ENCODE results near the gene IL9R.
A peak's percentile ranks its signal among the peaks of the same experiment; 100 is the strongest.
"Not testable (repeated sequence)": the region's sequence is repeated elsewhere in the genome, so short reads cannot be mapped to it uniquely, and the experiment has no call there.

The IL9R gene

GRCh38 chrX:155997436-155997835 lies at the start of gene IL9R:
Gene IL9R (plus strand): TSS chrX:155997696. CDS start chrX:155997760, 64 bp downstream.
- DNase-seq (no peak), ATAC-seq (replicated peaks) (peak; percentile 86 to 87)
- Mint-ChIP-seq H3K27me3 (no peaks in the 10 kb centered on the region), H3K4me1 (peaks cover 7 to 20% of the 10 kb centered on the region in 2 donors), H3K27ac (no peak within 1 kb of the TSS), H3K4me3 (no peak within 1 kb of the TSS), H3K36me3 (no peaks in the 10 kb centered on the region), H3K9me3 (no peaks in the 10 kb centered on the region)

- no peak overlapping the region for H3K4me3 Mint-ChIP-seq
- no peak overlapping the region for H3K27ac Mint-ChIP-seq
These were observed 48.4 kb upstream of the IL9R start for GRCh38 chrX:155949098-155949497.

GRCh38 chrX:155951237-155951789 lies 46.2 kb upstream of the IL9R start:
- no peak for DNase-seq
- H3K27ac Mint-ChIP-seq = no peak overlapping the region
- no peaks in the 10 kb centered on the region for H3K4me1 Mint-ChIP-seq
- peaks cover 2 to 5% of the 10 kb centered on the region in 2 donors for H3K36me3 Mint-ChIP-seq
- no peak overlapping the region for H3K4me3 Mint-ChIP-seq
- H3K9me3 Mint-ChIP-seq = peaks cover 0 to 5% of the 10 kb centered on the region in 2 donors
- H3K27me3 Mint-ChIP-seq = no peaks in the 10 kb centered on the region
- ATAC-seq (replicated peaks) = no peak

More at GRCh38 chrX:155949098-155949497, 48.4 kb upstream of the IL9R start:
- Mint-ChIP-seq H3K36me3 (peaks cover 5 to 8% of the 10 kb centered on the region in 2 donors), H3K27me3 (no peaks in the 10 kb centered on the region), H3K9me3 (peaks cover 0 to 4% of the 10 kb centered on the region in 2 donors), H3K4me1 (no peaks in the 10 kb centered on the region)
- DNase-seq (no peak), ATAC-seq (replicated peaks) (no peak)

- DNase-seq (no peak), ATAC-seq (replicated peaks) (no peak)
- no peak overlapping the region for H3K27ac Mint-ChIP-seq
- no peak overlapping the region for H3K4me3 Mint-ChIP-seq
- H3K9me3 Mint-ChIP-seq = peaks cover 0 to 5% of the 10 kb centered on the region in 2 donors
- H3K36me3 Mint-ChIP-seq = peaks cover 2 to 4% of the 10 kb centered on the region in 2 donors
- no peaks in the 10 kb centered on the region for H3K4me1 Mint-ChIP-seq
- no peaks in the 10 kb centered on the region for H3K27me3 Mint-ChIP-seq
These were observed 44.4 kb upstream of the IL9R start for GRCh38 chrX:155953055-155953454.

- no peak overlapping the region for H3K4me3 Mint-ChIP-seq
- DNase-seq = no peak
- peaks cover 0 to 5% of the 10 kb centered on the region in 2 donors for H3K9me3 Mint-ChIP-seq
- no peaks in the 10 kb centered on the region for H3K27me3 Mint-ChIP-seq
- peaks cover 2 to 4% of the 10 kb centered on the region in 2 donors for H3K36me3 Mint-ChIP-seq
- H3K4me1 Mint-ChIP-seq = no peaks in the 10 kb centered on the region
- H3K27ac Mint-ChIP-seq = no peak overlapping the region
- ATAC-seq (replicated peaks) = no peak
These were observed 42.7 kb upstream of the IL9R start for GRCh38 chrX:155954793-155955192.

- no peaks in the 10 kb centered on the region for H3K4me1 Mint-ChIP-seq
- no peak overlapping the region for H3K4me3 Mint-ChIP-seq
- H3K36me3 Mint-ChIP-seq = peaks cover 2 to 4% of the 10 kb centered on the region in 2 donors
- ATAC-seq (replicated peaks) = no peak
- DNase-seq = no peak
- no peaks in the 10 kb centered on the region for H3K27me3 Mint-ChIP-seq
- H3K9me3 Mint-ChIP-seq = peaks cover 0 to 5% of the 10 kb centered on the region in 2 donors
- H3K27ac Mint-ChIP-seq = no peak overlapping the region
These were observed 41.4 kb upstream of the IL9R start for GRCh38 chrX:155956099-155956498.

GRCh38 chrX:155956649-155957048 lies 40.8 kb upstream of the IL9R start:
- peaks cover 2 to 4% of the 10 kb centered on the region in 2 donors for H3K36me3 Mint-ChIP-seq
- peaks cover 0 to 5% of the 10 kb centered on the region in 2 donors for H3K9me3 Mint-ChIP-seq
- H3K27ac Mint-ChIP-seq = no peak overlapping the region
- no peak overlapping the region for H3K4me3 Mint-ChIP-seq
- no peak for ATAC-seq (replicated peaks)
- no peaks in the 10 kb centered on the region for H3K27me3 Mint-ChIP-seq
- no peak for DNase-seq
- H3K4me1 Mint-ChIP-seq = no peaks in the 10 kb centered on the region

GRCh38 chrX:155957843-155958242 lies 39.7 kb upstream of the IL9R start:
- H3K4me1 Mint-ChIP-seq = no peaks in the 10 kb centered on the region
- DNase-seq = no peak
- no peak overlapping the region for H3K27ac Mint-ChIP-seq
- peaks cover 0 to 5% of the 10 kb centered on the region in 2 donors for H3K9me3 Mint-ChIP-seq
- no peaks in the 10 kb centered on the region for H3K27me3 Mint-ChIP-seq
- ATAC-seq (replicated peaks) = no peak
- no peak overlapping the region for H3K4me3 Mint-ChIP-seq
- H3K36me3 Mint-ChIP-seq = peaks cover 2 to 4% of the 10 kb centered on the region in 2 donors

- peaks cover 0 to 4% of the 10 kb centered on the region in 2 donors for H3K36me3 Mint-ChIP-seq
- no peaks in the 10 kb centered on the region for H3K4me1 Mint-ChIP-seq
- no peak overlapping the region for H3K27ac Mint-ChIP-seq
- ATAC-seq (replicated peaks) (no peak), DNase-seq (no peak)
- H3K27me3 Mint-ChIP-seq = peaks cover 0 to 4% of the 10 kb centered on the region in 2 donors
- no peak overlapping the region for H3K4me3 Mint-ChIP-seq
- H3K9me3 Mint-ChIP-seq = peaks cover 4 to 9% of the 10 kb centered on the region in 2 donors
These were observed 38.4 kb upstream of the IL9R start for GRCh38 chrX:155959018-155959587.

GRCh38 chrX:155962906-155963305 lies 34.6 kb upstream of the IL9R start:
- Mint-ChIP-seq H3K4me3 (no peak overlapping the region), H3K27me3 (peaks cover 0 to 4% of the 10 kb centered on the region in 2 donors), H3K27ac (no peak overlapping the region), H3K9me3 (peaks cover 4 to 7% of the 10 kb centered on the region in 2 donors), H3K36me3 (no peaks in the 10 kb centered on the region), H3K4me1 (no peaks in the 10 kb centered on the region)
- DNase-seq = no peak
- ATAC-seq (replicated peaks) = no peak

- ATAC-seq (replicated peaks) (peak; percentile 76 to 79), DNase-seq (no peak)
- Mint-ChIP-seq H3K36me3 (peaks cover 1 to 7% of the 10 kb centered on the region in 2 donors), H3K9me3 (peaks cover 16 to 20% of the 10 kb centered on the region in 2 donors), H3K27ac (no peak overlapping the region), H3K27me3 (peaks cover 0 to 4% of the 10 kb centered on the region in 2 donors), H3K4me1 (peaks cover 0 to 9% of the 10 kb centered on the region in 2 donors), H3K4me3 (no peak overlapping the region)
These were observed 30.6 kb upstream of the IL9R start for GRCh38 chrX:155966876-155967275.

- no peak overlapping the region for H3K27ac Mint-ChIP-seq
- peaks cover 0 to 4% of the 10 kb centered on the region in 2 donors for H3K27me3 Mint-ChIP-seq
- peaks cover 1 to 7% of the 10 kb centered on the region in 2 donors for H3K36me3 Mint-ChIP-seq
- H3K9me3 Mint-ChIP-seq = peaks cover 16 to 20% of the 10 kb centered on the region in 2 donors
- H3K4me1 Mint-ChIP-seq = peaks cover 0 to 9% of the 10 kb centered on the region in 2 donors
- ATAC-seq (replicated peaks) (peak in 1 of 2 donors; percentile 33), DNase-seq (no peak)
- H3K4me3 Mint-ChIP-seq = no peak overlapping the region
These were observed 29.7 kb upstream of the IL9R start for GRCh38 chrX:155967653-155968325.

GRCh38 chrX:155968326-155968661 lies 29.2 kb upstream of the IL9R start:
- ATAC-seq (replicated peaks) (peak; percentile 36 to 57), DNase-seq (no peak)
- H3K4me3 Mint-ChIP-seq = no peak overlapping the region
- peaks cover 1 to 7% of the 10 kb centered on the region in 2 donors for H3K36me3 Mint-ChIP-seq
- H3K27me3 Mint-ChIP-seq = peaks cover 0 to 4% of the 10 kb centered on the region in 2 donors
- H3K4me1 Mint-ChIP-seq = peaks cover 0 to 9% of the 10 kb centered on the region in 2 donors
- H3K27ac Mint-ChIP-seq = no peak overlapping the region
- H3K9me3 Mint-ChIP-seq = peaks cover 16 to 20% of the 10 kb centered on the region in 2 donors

- ATAC-seq (replicated peaks) = no peak
These were observed 28.7 kb upstream of the IL9R start for GRCh38 chrX:155968791-155969190.

GRCh38 chrX:155971658-155972057 lies 25.8 kb upstream of the IL9R start:
- not testable (repeated sequence) for H3K4me1 Mint-ChIP-seq; ATAC-seq (replicated peaks); H3K36me3 Mint-ChIP-seq; H3K4me3 Mint-ChIP-seq; H3K27ac Mint-ChIP-seq; H3K27me3 Mint-ChIP-seq; DNase-seq
- peaks cover 14 to 18% of the 10 kb centered on the region in 2 donors for H3K9me3 Mint-ChIP-seq

More at GRCh38 chrX:155968791-155969190, 28.7 kb upstream of the IL9R start:
- peaks cover 15 to 17% of the 10 kb centered on the region in 2 donors for H3K9me3 Mint-ChIP-seq
- no peak overlapping the region for H3K4me3 Mint-ChIP-seq
- H3K36me3 Mint-ChIP-seq = peaks cover 1 to 7% of the 10 kb centered on the region in 2 donors
- DNase-seq = no peak
- H3K27me3 Mint-ChIP-seq = peaks cover 0 to 2% of the 10 kb centered on the region in 2 donors
- H3K4me1 Mint-ChIP-seq = peaks cover 0 to 9% of the 10 kb centered on the region in 2 donors
- no peak overlapping the region for H3K27ac Mint-ChIP-seq

All from stimulated activated naive B cell treated with anti-CD40 and anti-IgM and Interleukin-4, amounts not matched to agents 10 μg/mL and 1 μg/mL and 100 μg/mL, for 72 hours (primary cell).